ENCODE measurements around the gene CATSPERD.
A peak's percentile ranks its signal among the peaks of the same experiment; 100 is the strongest.

DNA sequence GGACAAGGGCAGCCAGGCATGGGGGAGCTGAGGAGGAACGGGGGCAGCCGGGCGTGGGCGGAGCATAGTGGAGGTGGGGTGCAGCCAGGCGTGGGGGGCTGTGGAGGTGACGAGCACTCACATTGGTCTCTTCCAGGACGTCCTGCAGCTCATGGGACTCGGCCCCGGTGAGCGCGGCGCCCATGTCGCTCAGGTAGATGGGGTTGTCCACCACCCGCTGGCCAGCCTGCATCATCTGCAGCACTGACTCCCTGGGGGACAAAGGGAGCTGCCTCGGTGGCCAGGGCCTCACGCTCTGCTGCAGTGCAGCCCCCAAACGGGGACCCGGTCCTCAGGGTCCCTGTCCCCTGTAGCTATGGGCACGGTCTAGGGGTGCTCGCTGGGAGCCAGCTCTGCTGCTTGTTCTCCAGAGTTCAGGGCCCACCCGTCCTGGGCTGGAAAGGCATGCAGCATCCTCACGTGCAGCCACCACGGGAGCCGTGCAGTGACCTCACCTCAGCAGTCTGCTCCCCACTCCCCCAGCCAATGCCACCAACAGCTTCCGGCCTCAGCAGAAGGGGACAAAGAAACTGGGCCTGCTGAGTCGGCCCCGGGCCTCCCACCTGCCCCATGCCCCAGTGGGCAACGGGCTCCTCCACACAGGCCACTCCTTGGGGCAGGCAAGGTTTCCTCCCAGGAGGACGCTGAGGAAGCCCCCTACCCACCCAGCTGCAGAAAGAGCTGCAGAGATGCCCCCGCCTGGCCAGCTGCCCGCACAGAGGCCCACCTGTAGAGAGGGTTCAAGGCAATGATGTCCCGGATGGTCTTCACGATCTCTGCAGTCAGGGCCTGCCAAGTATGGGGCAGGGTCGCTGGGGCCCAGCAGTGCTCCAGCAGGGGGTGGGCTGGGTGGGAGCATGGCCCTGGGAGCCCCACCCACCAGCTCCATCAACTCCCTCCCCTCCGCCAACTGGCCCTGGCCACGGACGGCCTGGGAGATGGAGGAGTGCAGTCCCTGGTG, 12.6 kb upstream of the CATSPERD start:
- TF ChIP-seq POLR2A (IDR thresholded peaks at IDR 0.05; ENCODE audit: low read depth, low read length), result peak; percentile 37
- peak; percentile 38; the same call in 1 of the 2 replicates for TF ChIP-seq POLR2AphosphoS5 (IDR thresholded peaks at IDR 0.05; ENCODE audit: low read depth, low read length)

Measured in GM12892 (cell line).